Endothelial cell of umbilical vein (primary cell): ENCODE results near the gene SMAD2. TPM values are rescaled to one million over a fixed set of nuclear protein-coding genes. Genes with fewer than 3 reads are reported as not detected.

ENCODE experiments used
- BruUV-seq: library from RNA; stranded (reverse); fragments of 400-500 nt; replicated peaks from 2 replicates; lab custom pipeline; 2021; lab: Mats Ljungman, UMichigan
- CTCF ChIA-PET: fragments of 300-600, 350-600 bp; sonication (Branson Sonifier 250); formaldehyde crosslinking; loops from one replicate; lab custom pipeline; 2021; ENCODE audit warnings: antibody characterized with exemption, inconsistent platforms; lab: Charles Lee
- POLR2A ChIA-PET: fragments of 300-600, 350-600 bp; sonication (Branson Sonifier 250); formaldehyde crosslinking; loops from one replicate; lab custom pipeline; 2021; ENCODE audit warnings: antibody characterized with exemption, inconsistent platforms; lab: Charles Lee
- DNase-seq: peaks from one replicate; pipeline ENCODE4 v3.0.0-alpha.2; 2011; ENCODE audit warnings: low read depth, low spot score
- FAIRE-seq: peaks from 2 replicates; lab custom pipeline; 2011; peaks lifted over from hg19 to GRCh38; lab: Jason Lieb, UNC
- H2AFZ ChIP-seq: 2 replicates; pipeline ENCODE4 v1.6.0; 2012; ENCODE audit warnings: low read depth, low read length, control low read depth, inconsistent platforms
- H3K27ac ChIP-seq: 2 replicates; pipeline ENCODE4 v1.5.1; 2011; ENCODE audit warnings: low read depth, mild to moderate bottlenecking, control low read depth, low read length, moderate library complexity; ENCODE audit not compliant: insufficient read depth
- H3K27me3 ChIP-seq, 2 experiments: 2 replicates each; pipeline versions ENCODE4 v1.6.0 to v1.6.1; 2011; ENCODE audit warnings: low read length in 2 of 2, mixed read lengths in 1 of 2; ENCODE audit not compliant: control insufficient read depth in 2 of 2, insufficient read depth in 2 of 2
- H3K36me3 ChIP-seq, 2 experiments: 2 replicates in 1 of 2; 3 replicates in 1 of 2; pipeline ENCODE4 v1.5.1; 2011; ENCODE audit warnings: low read length in 2 of 2, mild to moderate bottlenecking in 1 of 2, moderate library complexity in 1 of 2; ENCODE audit not compliant: control insufficient read depth in 2 of 2, insufficient read depth in 2 of 2; ENCODE audit errors: extremely low read depth in 1 of 2
- H3K4me1 ChIP-seq: 3 replicates; pipeline ENCODE4 v1.5.1; 2011; ENCODE audit warnings: mild to moderate bottlenecking, low read length; ENCODE audit not compliant: control insufficient read depth, insufficient read depth; ENCODE audit errors: extremely low read depth
- H3K4me2 ChIP-seq: 2 replicates; pipeline ENCODE4 v1.6.1; 2011; ENCODE audit warnings: low read length, control low read depth, mixed read lengths; ENCODE audit not compliant: insufficient read depth
- H3K4me3 ChIP-seq, 3 experiments: fragments of 200-600 bp in 1 of 3; sonication (generic), shearing (Covaris generic) in 1 of 3; replicated peaks in 1 of 3; 2 replicates each; pipeline ENCODE4 v1.5.1; 2011 to 2016; ENCODE audit warnings: control low read depth in 3 of 3, low read length in 3 of 3, mild to moderate bottlenecking in 2 of 3, inconsistent platforms in 1 of 3, low read depth in 1 of 3, moderate library complexity in 1 of 3; ENCODE audit not compliant: insufficient read depth in 1 of 3
- H3K79me2 ChIP-seq: 2 replicates; pipeline ENCODE4 v1.6.0; 2012; ENCODE audit warnings: low read length, inconsistent platforms; ENCODE audit not compliant: control insufficient read depth, insufficient read depth
- H3K9ac ChIP-seq: replicated peaks from 2 replicates; pipeline ENCODE3; 2011; ENCODE audit warnings: low read length, control low read depth; ENCODE audit not compliant: insufficient read depth; ENCODE audit errors: extremely low read depth
- H3K9me1 ChIP-seq: replicated peaks from 3 replicates; pipeline ENCODE4 v1.6.0; 2011; ENCODE audit warnings: mild to moderate bottlenecking, low read length; ENCODE audit not compliant: control insufficient read depth, insufficient read depth; ENCODE audit errors: extremely low read depth
- H3K9me3 ChIP-seq: replicated peaks from 2 replicates; pipeline ENCODE4 v1.5.1; 2012; ENCODE audit warnings: low read length, inconsistent platforms; ENCODE audit not compliant: control insufficient read depth, insufficient read depth
- H4K20me1 ChIP-seq: replicated peaks from 2 replicates; pipeline ENCODE3; 2011; ENCODE audit warnings: mild to moderate bottlenecking, low read length; ENCODE audit not compliant: control insufficient read depth, insufficient read depth; ENCODE audit errors: extremely low read depth
- EZH2 ChIP-seq: IDR thresholded peaks from 2 replicates; pipeline ENCODE4 v1.6.1; 2012; ENCODE audit warnings: borderline replicate concordance, low read depth, mild to moderate bottlenecking, moderate library complexity, low read length, inconsistent platforms; ENCODE audit not compliant: severe bottlenecking
- FOS ChIP-seq: IDR thresholded peaks from 2 replicates; pipeline ENCODE4 v1.6.1; 2011; ENCODE audit warnings: mild to moderate bottlenecking, low read length, moderate library complexity, borderline replicate concordance; ENCODE audit not compliant: insufficient read depth
- GATA2 ChIP-seq: IDR thresholded peaks from 2 replicates; pipeline ENCODE4 v1.7.0; 2011; ENCODE audit warnings: low read depth, mild to moderate bottlenecking, moderate library complexity, mixed read lengths, low read length; ENCODE audit not compliant: insufficient read length, insufficient read depth
- JUN ChIP-seq: IDR thresholded peaks from 2 replicates; pipeline ENCODE4 v1.6.1; 2011; ENCODE audit warnings: borderline replicate concordance, low read depth; ENCODE audit not compliant: insufficient read length, insufficient read depth
- MYC ChIP-seq: IDR thresholded peaks from one replicate; pipeline ENCODE4 v1.6.1; 2011; ENCODE audit warnings: mild to moderate bottlenecking, low read depth, low read length
- POLR2A ChIP-seq: IDR thresholded peaks from 2 replicates; pipeline ENCODE4 v1.6.1; 2012; ENCODE audit warnings: low read depth, mild to moderate bottlenecking, control low read depth, low read length
- POLR2AphosphoS5 ChIP-seq: IDR thresholded peaks from 2 replicates; pipeline ENCODE4 v1.6.1; 2012; ENCODE audit warnings: low read depth, mild to moderate bottlenecking, control low read depth, low read length, moderate library complexity; ENCODE audit not compliant: insufficient read depth
- dilution Hi-C: fragments of 300-500 bp; cut with MboI; formaldehyde crosslinking; loops from one replicate; pipeline ENCODE4 v1.15.0; 2019; ENCODE audit warnings: low sequenced_read_pairs; ENCODE audit not compliant: extremely low pct_ligation_motif_present
- intact Hi-C: fragments of 100-400 bp; cut with micrococcal nuclease; formaldehyde crosslinking; loops from one replicate; pipeline ENCODE4 v1.10.0; 2022
- polyA plus RNA-seq, 4 experiments: library from polyadenylated mRNA; depleted of rRNA in 3 of 4; stranded (reverse) in 3 of 4; unstranded in 1 of 4; fragments of >200 nt; gene quantifications; 2 replicates each; pipeline versions ENCODE4 v1.2.1 to v1.2.3, GENCODE V29; 2011 to 2012; ENCODE audit warnings: missing spikeins in 1 of 4
- total RNA-seq: library from RNA; stranded (reverse); gene quantifications from 2 replicates; pipeline ENCODE4 v1.2.3, GENCODE V29; 2021
- TF ChIP-seq, protein P1 (sequence below): IDR thresholded peaks from 2 replicates; pipeline ENCODE4 v1.6.1; 2011; ENCODE audit not compliant: insufficient read depth, insufficient read length
- TF ChIP-seq, protein P2 (sequence below), 2 donors: IDR thresholded peaks; 1 replicate in 1 of 2; 2 replicates in 1 of 2; pipeline ENCODE4 v1.5.1; 2011; ENCODE audit warnings: low read length in 2 of 2, mild to moderate bottlenecking in 2 of 2, moderate library complexity in 2 of 2, control low read depth in 1 of 2, inconsistent platforms in 1 of 2, low read depth in 1 of 2; ENCODE audit not compliant: insufficient read depth in 1 of 2; ENCODE audit errors: extremely low read depth in 1 of 2

SMAD2 gene
- total and polyA plus RNA-seq, 2 donors (not counting 3 experiments of a cell fraction or from before 2014, with no cell fraction given) = 40.3 to 123 TPM

DNA sequence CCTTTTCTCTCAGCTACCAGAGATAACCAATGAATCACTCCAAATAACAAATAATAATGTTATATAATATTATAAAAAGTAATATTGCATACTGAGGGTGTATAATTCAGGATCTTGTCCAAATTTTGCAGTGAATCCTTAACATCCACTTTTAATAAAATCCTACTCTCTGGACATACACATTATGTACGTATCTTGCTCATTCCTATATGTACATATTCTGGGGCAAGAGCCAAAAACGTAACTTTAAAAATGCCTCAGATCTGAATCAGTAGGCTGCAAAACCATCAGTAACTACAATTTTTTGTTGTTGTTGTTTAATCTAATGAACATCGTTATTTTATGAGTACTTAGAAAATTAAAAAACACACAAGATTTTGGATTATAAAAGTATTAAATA lies 65.3 kb downstream of the SMAD2 start:
- no TSS peak for BruUV-seq
- ChIA-PET POLR2A (no interaction called here), CTCF (no interaction called here)
- no peak for FAIRE-seq
- intact Hi-C loops (no loop called here), dilution Hi-C loops (no loop called here)
- H3K4me2 ChIP-seq = no peak overlapping the region
- no peak overlapping the region for H2AFZ ChIP-seq
- H3K4me3 ChIP-seq = no peak overlapping the region
- TF ChIP-seq JUN (no peak), MYC (no peak), GATA2 (no peak), POLR2AphosphoS5 (no peak), FOS (no peak), EZH2 (no peak), POLR2A (no peak)
- TF ChIP-seq, protein P1, sequence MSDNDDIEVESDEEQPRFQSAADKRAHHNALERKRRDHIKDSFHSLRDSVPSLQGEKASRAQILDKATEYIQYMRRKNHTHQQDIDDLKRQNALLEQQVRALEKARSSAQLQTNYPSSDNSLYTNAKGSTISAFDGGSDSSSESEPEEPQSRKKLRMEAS = no peak
- TF ChIP-seq, protein P2, sequence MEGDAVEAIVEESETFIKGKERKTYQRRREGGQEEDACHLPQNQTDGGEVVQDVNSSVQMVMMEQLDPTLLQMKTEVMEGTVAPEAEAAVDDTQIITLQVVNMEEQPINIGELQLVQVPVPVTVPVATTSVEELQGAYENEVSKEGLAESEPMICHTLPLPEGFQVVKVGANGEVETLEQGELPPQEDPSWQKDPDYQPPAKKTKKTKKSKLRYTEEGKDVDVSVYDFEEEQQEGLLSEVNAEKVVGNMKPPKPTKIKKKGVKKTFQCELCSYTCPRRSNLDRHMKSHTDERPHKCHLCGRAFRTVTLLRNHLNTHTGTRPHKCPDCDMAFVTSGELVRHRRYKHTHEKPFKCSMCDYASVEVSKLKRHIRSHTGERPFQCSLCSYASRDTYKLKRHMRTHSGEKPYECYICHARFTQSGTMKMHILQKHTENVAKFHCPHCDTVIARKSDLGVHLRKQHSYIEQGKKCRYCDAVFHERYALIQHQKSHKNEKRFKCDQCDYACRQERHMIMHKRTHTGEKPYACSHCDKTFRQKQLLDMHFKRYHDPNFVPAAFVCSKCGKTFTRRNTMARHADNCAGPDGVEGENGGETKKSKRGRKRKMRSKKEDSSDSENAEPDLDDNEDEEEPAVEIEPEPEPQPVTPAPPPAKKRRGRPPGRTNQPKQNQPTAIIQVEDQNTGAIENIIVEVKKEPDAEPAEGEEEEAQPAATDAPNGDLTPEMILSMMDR (IDR thresholded peaks at IDR 0.05; ENCODE audit: extremely low read depth in 1 of 2, insufficient read depth in 1 of 2, low read depth in 1 of 2, low read length in 2 of 2) = no peak
- H3K4me1 ChIP-seq = peaks cover 2% of the 10 kb centered on the region
- DNase-seq = no peak
- H3K27me3 ChIP-seq = no peaks in the 10 kb centered on the region
- H3K9ac ChIP-seq = no peak overlapping the region
- H3K36me3 ChIP-seq = peaks cover 3 to 8% of the 10 kb centered on the region in 2 experiments
- H3K9me3 ChIP-seq = no peaks in the 10 kb centered on the region
- peaks cover 6% of the 10 kb centered on the region for H3K9me1 ChIP-seq
- no peak overlapping the region for H3K27ac ChIP-seq
- peaks cover 3% of the 10 kb centered on the region for H3K79me2 ChIP-seq
- no peaks in the 10 kb centered on the region for H4K20me1 ChIP-seq
